IPS-18c (cell line): Measurements from ENCODE around the gene NIT2.

Experiments
- H3K4me3 ChIP-seq: 2 replicates; pipeline ENCODE4 v1.7.0; 2013; ENCODE audit warnings: low read depth, mild to moderate bottlenecking, low read length, moderate library complexity; ENCODE audit not compliant: insufficient read depth
- H3K9me3 ChIP-seq: one replicate; pipeline ENCODE4 v1.6.1; 2013; ENCODE audit warnings: mild to moderate bottlenecking, low read length, moderate library complexity; ENCODE audit not compliant: control insufficient read depth, insufficient read depth

The NIT2 gene

GRCh38 chr3:100403362-100404249 lies 69.0 kb downstream of the NIT2 start:
- Histone ChIP-seq H3K9me3 (no peaks in the 10 kb centered on the region), H3K4me3 (peak overlapping the region; percentile 65; the same call in 1 of the 2 replicates)

- no peak overlapping the region for H3K4me3 ChIP-seq
Observed at GRCh38 chr3:100404250-100404548, 69.6 kb downstream of the NIT2 start.

GRCh38 chr3:100407164-100407563 lies 72.6 kb downstream of the NIT2 start:
- H3K9me3 ChIP-seq: no peaks in the 10 kb centered on the region
- H3K4me3 ChIP-seq: no peak overlapping the region

More at GRCh38 chr3:100404250-100404548, 69.6 kb downstream of the NIT2 start:
- H3K9me3 ChIP-seq: no peaks in the 10 kb centered on the region

- H3K4me3 ChIP-seq: no peak overlapping the region
- no peaks in the 10 kb centered on the region for H3K9me3 ChIP-seq
Observed at GRCh38 chr3:100407977-100408532, 73.5 kb downstream of the NIT2 start.
